Measurements from ENCODE around the gene MLLT11. TPM values are rescaled to one million over a fixed set of nuclear protein-coding genes. Genes with fewer than 3 reads are reported as not detected.

The MLLT11 gene
- total RNA-seq, 1 experiment from 2014 or later: 8.3 TPM

- no peak for DNase-seq
- Histone ChIP-seq H3K27ac (ENCODE audit: low read length) (no peak overlapping the region), H3K4me2 (ENCODE audit: low read depth, low read length, poor library complexity, severe bottlenecking) (no peak overlapping the region), H3K9me2 (replicated peaks; ENCODE audit: insufficient read depth, low read length) (no peaks in the 10 kb centered on the region), H2AFZ (ENCODE audit: low read length) (no peak overlapping the region), H3K4me1 (ENCODE audit: low read length) (peaks cover 14% of the 10 kb centered on the region), H3K4me3 (ENCODE audit: low read length) (no peak overlapping the region), H3K9ac (ENCODE audit: low read length) (no peak overlapping the region), H3K9me3 (ENCODE audit: low read length) (no peaks in the 10 kb centered on the region), H3K36me3 (ENCODE audit: insufficient read depth, low read length) (peaks cover 17% of the 10 kb centered on the region), H4K20me1 (ENCODE audit: insufficient read depth, low read depth, low read length) (no peaks in the 10 kb centered on the region), H3K27me3 (ENCODE audit: low read length) (no peaks in the 10 kb centered on the region), H3K79me2 (ENCODE audit: low read length) (peaks cover 5% of the 10 kb centered on the region; the same call in 1 of the 2 replicates)
Measured at GRCh38 chr1:151049458-151049857, 10.7 kb upstream of the MLLT11 start.

DNA sequence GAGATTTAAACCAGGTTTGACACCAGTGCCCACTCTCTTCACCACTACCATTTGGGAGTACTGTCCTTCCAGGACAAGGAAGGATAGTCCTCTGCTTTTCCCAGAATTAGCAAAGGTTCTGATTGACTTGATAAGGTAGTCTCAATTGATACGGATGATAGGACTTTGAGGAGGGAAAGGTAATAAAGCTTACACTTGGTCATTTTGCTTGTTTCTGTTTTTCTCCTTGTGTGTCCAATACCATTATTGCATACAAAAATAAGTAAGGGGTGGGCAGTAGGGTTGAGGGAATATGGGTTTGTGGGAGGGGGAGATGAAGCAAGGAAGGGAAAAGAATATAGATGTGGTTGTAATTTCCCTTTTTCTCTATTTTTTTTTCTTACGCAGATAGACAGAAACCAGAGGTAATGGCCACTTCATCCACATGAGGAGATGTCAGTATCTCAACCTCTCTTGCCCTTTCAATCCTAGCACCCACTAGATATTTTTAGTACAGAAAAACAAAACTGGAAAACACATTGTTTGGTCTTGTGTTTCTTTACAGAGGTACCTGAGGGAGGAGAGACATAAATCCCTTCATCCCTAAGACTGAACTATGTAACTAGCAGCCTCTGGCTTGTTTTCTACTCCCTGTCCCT lies 10.0 kb upstream of the MLLT11 start:
- Histone ChIP-seq H3K36me3 (ENCODE audit: insufficient read depth, low read length) (peaks cover 24% of the 10 kb centered on the region), H3K79me2 (ENCODE audit: low read length) (peaks cover 5% of the 10 kb centered on the region; the same call in 1 of the 2 replicates), H3K4me2 (ENCODE audit: low read depth, low read length, poor library complexity, severe bottlenecking) (peak overlapping the region; percentile 7), H2AFZ (ENCODE audit: low read length) (no peak overlapping the region), H3K4me1 (ENCODE audit: low read length) (peaks cover 14% of the 10 kb centered on the region), H3K9ac (ENCODE audit: low read length) (no peak overlapping the region), H3K9me3 (ENCODE audit: low read length) (no peaks in the 10 kb centered on the region), H3K9me2 (replicated peaks; ENCODE audit: insufficient read depth, low read length) (no peaks in the 10 kb centered on the region), H3K27ac (ENCODE audit: low read length) (0 out of 2 replicates have a peak overlapping the region, but pooled peaks have one; percentile 4), H4K20me1 (ENCODE audit: insufficient read depth, low read depth, low read length) (no peaks in the 10 kb centered on the region), H3K4me3 (ENCODE audit: low read length) (no peak overlapping the region), H3K27me3 (ENCODE audit: low read length) (no peaks in the 10 kb centered on the region)
- no peak for DNase-seq

DNA sequence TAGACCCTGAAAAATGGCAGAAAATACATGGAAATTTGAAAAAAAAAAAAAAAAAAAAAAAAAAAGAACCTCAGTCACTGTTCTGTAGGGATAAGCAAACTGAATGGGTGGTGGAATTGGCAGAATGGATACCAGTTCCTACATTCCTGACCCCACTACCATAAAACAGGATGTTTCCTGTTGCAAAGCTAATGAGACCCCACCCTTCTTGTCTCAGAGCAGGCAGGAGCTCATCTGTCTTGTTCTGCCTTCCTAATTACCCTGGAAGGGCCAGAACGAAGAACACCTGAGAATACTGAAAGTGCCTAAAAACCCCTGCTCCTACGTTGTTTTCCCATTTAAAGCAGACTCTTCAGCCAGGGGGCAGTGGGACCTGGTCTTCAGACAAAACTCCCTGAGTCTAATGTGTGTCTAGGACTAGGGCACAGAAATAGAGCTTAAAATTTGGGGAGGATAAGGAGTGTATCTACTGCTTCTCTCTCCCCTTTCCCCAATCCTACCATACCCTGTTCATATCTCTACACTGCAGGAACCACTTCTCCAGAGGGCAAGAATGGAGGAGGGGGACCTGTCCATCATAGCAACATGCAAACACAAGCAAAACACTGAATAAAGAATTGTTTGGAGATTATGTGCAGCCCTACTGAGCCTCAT lies 8.7 kb upstream of the MLLT11 start:
- Histone ChIP-seq H3K27me3 (ENCODE audit: low read length) (no peaks in the 10 kb centered on the region), H3K79me2 (ENCODE audit: low read length) (peaks cover 16% of the 10 kb centered on the region), H4K20me1 (ENCODE audit: insufficient read depth, low read depth, low read length) (peaks cover 2% of the 10 kb centered on the region; the same call in 1 of the 2 replicates), H3K4me1 (ENCODE audit: low read length) (peaks cover 15% of the 10 kb centered on the region), H3K4me2 (ENCODE audit: low read depth, low read length, poor library complexity, severe bottlenecking) (no peak overlapping the region), H3K36me3 (ENCODE audit: insufficient read depth, low read length) (peaks cover 34% of the 10 kb centered on the region), H3K9ac (ENCODE audit: low read length) (no peak overlapping the region), H3K9me3 (ENCODE audit: low read length) (no peaks in the 10 kb centered on the region), H3K27ac (ENCODE audit: low read length) (no peak overlapping the region), H3K9me2 (replicated peaks; ENCODE audit: insufficient read depth, low read length) (no peaks in the 10 kb centered on the region), H2AFZ (ENCODE audit: low read length) (no peak overlapping the region), H3K4me3 (ENCODE audit: low read length) (no peak overlapping the region)
- DNase-seq: no peak

DNA sequence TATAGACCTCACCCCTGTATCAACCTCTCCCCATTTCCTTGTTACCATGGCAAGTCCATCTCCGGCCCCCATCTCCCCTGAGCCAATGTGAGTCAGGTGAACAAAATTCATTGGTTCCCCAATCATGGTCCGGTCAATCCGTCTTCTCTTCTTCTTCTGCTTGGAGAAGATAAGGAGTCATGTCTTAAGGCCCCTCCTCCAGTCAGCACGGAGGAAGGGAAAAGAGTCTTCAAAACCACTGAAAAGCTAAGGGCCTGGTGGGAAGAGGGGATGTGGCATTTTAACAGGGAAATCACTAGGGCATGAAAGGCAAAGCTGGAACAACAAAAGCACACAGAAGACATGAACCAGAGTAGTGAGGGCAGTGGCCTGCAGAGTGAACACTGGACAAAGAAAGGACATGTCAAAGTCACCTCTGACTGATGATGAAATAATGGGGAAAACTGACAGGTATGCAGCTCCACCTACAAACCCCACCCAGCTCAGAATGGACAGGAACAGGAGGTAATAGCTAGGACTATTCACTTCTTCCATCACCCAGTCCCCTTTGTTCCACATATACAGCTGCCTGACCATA lies 5.1 kb upstream of the MLLT11 start:
- H3K4me3 ChIP-seq (ENCODE audit: low read length): no peak overlapping the region
- peaks cover 22% of the 10 kb centered on the region for H3K4me1 ChIP-seq (ENCODE audit: low read length)

DNA sequence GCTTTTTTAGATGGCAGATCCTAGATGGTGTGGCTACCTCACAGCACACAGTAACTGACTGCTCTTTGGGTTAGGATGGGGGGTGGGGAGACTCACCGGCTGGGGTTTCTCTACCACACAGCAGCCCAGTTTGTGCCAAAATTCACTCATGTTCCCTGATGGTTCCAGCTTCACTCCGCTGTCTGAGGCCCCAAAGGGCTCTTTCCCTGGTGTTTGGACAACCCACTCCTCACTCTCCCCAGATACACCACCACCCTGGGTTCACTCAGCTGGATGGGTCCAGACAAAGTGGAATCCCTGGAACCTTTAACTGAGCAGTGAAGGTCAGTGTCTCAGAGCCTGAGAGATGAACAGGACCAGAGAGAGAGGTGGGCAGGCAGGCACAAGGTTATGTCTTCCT lies 4.6 kb upstream of the MLLT11 start:
- no peak overlapping the region for H2AFZ ChIP-seq (ENCODE audit: low read length)
- H3K9me2 ChIP-seq (replicated peaks; ENCODE audit: insufficient read depth, low read length): no peaks in the 10 kb centered on the region
- peaks cover 53% of the 10 kb centered on the region for H3K79me2 ChIP-seq (ENCODE audit: low read length)
- no peaks in the 10 kb centered on the region for H3K9me3 ChIP-seq (ENCODE audit: low read length)
- H3K27me3 ChIP-seq (ENCODE audit: low read length): no peaks in the 10 kb centered on the region
- peaks cover 38% of the 10 kb centered on the region for H3K36me3 ChIP-seq (ENCODE audit: insufficient read depth, low read length)
- H3K4me2 ChIP-seq (ENCODE audit: low read depth, low read length, poor library complexity, severe bottlenecking): no peak overlapping the region
- H3K4me1 ChIP-seq (ENCODE audit: low read length): peaks cover 22% of the 10 kb centered on the region
- H3K9ac ChIP-seq (ENCODE audit: low read length): no peak overlapping the region
- H3K27ac ChIP-seq (ENCODE audit: low read length): no peak overlapping the region
- H4K20me1 ChIP-seq (ENCODE audit: insufficient read depth, low read depth, low read length): peaks cover 23% of the 10 kb centered on the region
- DNase-seq: no peak
- no peak overlapping the region for H3K4me3 ChIP-seq (ENCODE audit: low read length)

More for the DNA sequence above, 5.1 kb upstream of the MLLT11 start:
- Histone ChIP-seq H3K79me2 (ENCODE audit: low read length) (peaks cover 47% of the 10 kb centered on the region), H3K9me3 (ENCODE audit: low read length) (no peaks in the 10 kb centered on the region), H3K27ac (ENCODE audit: low read length) (no peak overlapping the region), H3K36me3 (ENCODE audit: insufficient read depth, low read length) (peaks cover 38% of the 10 kb centered on the region), H3K9ac (ENCODE audit: low read length) (no peak overlapping the region), H4K20me1 (ENCODE audit: insufficient read depth, low read depth, low read length) (peaks cover 23% of the 10 kb centered on the region), H3K4me2 (ENCODE audit: low read depth, low read length, poor library complexity, severe bottlenecking) (no peak overlapping the region), H2AFZ (ENCODE audit: low read length) (no peak overlapping the region), H3K9me2 (replicated peaks; ENCODE audit: insufficient read depth, low read length) (no peaks in the 10 kb centered on the region), H3K27me3 (ENCODE audit: low read length) (no peaks in the 10 kb centered on the region)
- no peak for DNase-seq

DNA sequence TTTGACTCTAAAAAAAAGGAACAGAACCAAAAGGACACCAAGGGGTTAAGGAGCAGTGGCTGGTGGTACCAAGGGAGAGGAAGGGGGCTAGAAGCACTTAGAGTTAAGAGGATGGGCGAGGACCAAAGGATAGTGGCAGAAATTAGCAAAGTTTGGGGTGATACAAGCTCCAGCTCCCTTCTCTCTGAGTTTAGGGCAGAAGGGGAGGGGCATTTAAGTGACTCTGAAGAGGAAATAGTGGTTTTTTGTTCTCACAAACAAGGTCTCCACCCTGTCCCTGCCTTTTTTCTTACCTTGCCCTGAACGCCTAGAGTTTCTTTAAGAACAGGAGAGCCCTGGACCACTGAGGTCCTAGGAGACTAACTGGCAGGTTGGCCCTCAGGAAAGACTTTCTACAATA lies 4.0 kb upstream of the MLLT11 start:
- H3K9me2 ChIP-seq (replicated peaks; ENCODE audit: insufficient read depth, low read length): no peaks in the 10 kb centered on the region
- no peak overlapping the region for H3K27ac ChIP-seq (ENCODE audit: low read length)
- peaks cover 26% of the 10 kb centered on the region for H3K4me1 ChIP-seq (ENCODE audit: low read length)
- peaks cover 58% of the 10 kb centered on the region for H3K79me2 ChIP-seq (ENCODE audit: low read length)
- H2AFZ ChIP-seq (ENCODE audit: low read length): no peak overlapping the region
- H3K4me2 ChIP-seq (ENCODE audit: low read depth, low read length, poor library complexity, severe bottlenecking): peak overlapping the region; percentile 6
- H3K9ac ChIP-seq (ENCODE audit: low read length): no peak overlapping the region; the same call in 1 of the 2 replicates
- H3K4me3 ChIP-seq (ENCODE audit: low read length): no peak overlapping the region
- H3K9me3 ChIP-seq (ENCODE audit: low read length): no peaks in the 10 kb centered on the region
- H4K20me1 ChIP-seq (ENCODE audit: insufficient read depth, low read depth, low read length): peaks cover 23% of the 10 kb centered on the region
- no peak for DNase-seq
- H3K36me3 ChIP-seq (ENCODE audit: insufficient read depth, low read length): peaks cover 38% of the 10 kb centered on the region
- H3K27me3 ChIP-seq (ENCODE audit: low read length): no peaks in the 10 kb centered on the region

DNA sequence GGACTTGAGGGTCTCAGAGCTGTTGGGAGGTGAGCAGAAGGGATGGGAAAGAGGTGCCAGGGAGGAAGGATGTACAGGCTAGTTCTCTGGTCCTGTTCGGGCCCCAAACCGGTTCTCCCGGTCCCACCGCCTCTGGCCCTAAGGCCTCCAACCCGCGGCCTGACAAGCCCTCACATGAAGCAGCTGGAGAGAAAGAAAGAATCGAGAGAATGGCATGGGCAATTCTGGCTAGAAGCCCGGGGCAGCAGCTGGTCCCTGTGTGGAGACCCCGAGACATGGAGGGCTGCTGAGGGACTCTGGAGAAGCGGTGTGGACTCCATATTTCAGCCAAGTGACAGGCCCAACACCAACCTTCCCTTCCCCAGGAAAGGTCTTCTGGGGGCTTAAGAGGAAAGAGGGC lies 1.5 kb upstream of the MLLT11 start:
- no peaks in the 10 kb centered on the region for H3K9me2 ChIP-seq (replicated peaks; ENCODE audit: insufficient read depth, low read length)
- H3K27me3 ChIP-seq (ENCODE audit: low read length): no peaks in the 10 kb centered on the region
- H3K9ac ChIP-seq (ENCODE audit: low read length): peak overlapping the region; percentile 88
- H3K4me1 ChIP-seq (ENCODE audit: low read length): peaks cover 40% of the 10 kb centered on the region
- peak overlapping the region; percentile 95 for H3K4me2 ChIP-seq (ENCODE audit: low read depth, low read length, poor library complexity, severe bottlenecking)
- H3K27ac ChIP-seq (ENCODE audit: low read length): peak overlapping the region; percentile 77
- peaks cover 23% of the 10 kb centered on the region for H4K20me1 ChIP-seq (ENCODE audit: insufficient read depth, low read depth, low read length)
- H3K4me3 ChIP-seq (ENCODE audit: low read length): peak overlapping the region; percentile 80
- peaks cover 82% of the 10 kb centered on the region for H3K79me2 ChIP-seq (ENCODE audit: low read length)
- H3K9me3 ChIP-seq (ENCODE audit: low read length): no peaks in the 10 kb centered on the region
- DNase-seq: peak; percentile 49
- no peak overlapping the region for H2AFZ ChIP-seq (ENCODE audit: low read length)
- H3K36me3 ChIP-seq (ENCODE audit: insufficient read depth, low read length): peaks cover 31% of the 10 kb centered on the region; the same call in 1 of the 2 replicates
